Left ventricle myocardium inferior (tissue), 1 donor: ENCODE data around the gene NFKBIB. TPM values are rescaled to one million over a fixed set of nuclear protein-coding genes. Genes with fewer than 3 reads are reported as not detected.

Experiments
- DNase-seq: peaks from one replicate; pipeline ENCODE4 v3.0.0-alpha.2; 2020
- H3K27ac ChIP-seq: fragments of 200-600 bp; replicated peaks from 2 replicates; pipeline ENCODE4 v1.8.0; 2021
- H3K27me3 ChIP-seq: fragments of 200-600 bp; 2 replicates; pipeline ENCODE4 v1.8.0; 2021; ENCODE audit warnings: low read depth
- H3K36me3 ChIP-seq: fragments of 200-600 bp; 2 replicates; pipeline ENCODE4 v1.8.0; 2021
- H3K4me1 ChIP-seq: fragments of 200-600 bp; 2 replicates; pipeline ENCODE4 v1.8.0; 2021
- H3K4me3 ChIP-seq: fragments of 200-600 bp; 2 replicates; pipeline ENCODE4 v1.8.0; 2021; ENCODE audit warnings: mild to moderate bottlenecking, moderate library complexity
- H3K9me3 ChIP-seq: fragments of 200-600 bp; replicated peaks from 2 replicates; pipeline ENCODE4 v1.8.0; 2021
- intact Hi-C: fragments of 100-400 bp; cut with micrococcal nuclease; formaldehyde crosslinking; loops from one replicate; pipeline ENCODE4 v1.11.0; 2022
- total RNA-seq: library from RNA; stranded (reverse); fragmentation: NEBNext Ultra II Directional; extraction: Animal tissue kit (Norgen Biotek cat#: 25700); gene quantifications from one replicate; pipeline ENCODE4 v1.2.1, GENCODE V29; 2021
- TF ChIP-seq, protein P1 (sequence below): fragments of 200-600 bp; IDR thresholded peaks from 2 replicates; pipeline ENCODE4 v1.8.0; 2021; ENCODE audit warnings: antibody characterized with exemption, mild to moderate bottlenecking, borderline replicate concordance
- donor health status: DM: no; HTN: yes; CAD: no; lungs with severe emphysema.

NFKBIB gene
- total RNA-seq, 1 donor from 2014 or later: 18.4 TPM

DNA sequence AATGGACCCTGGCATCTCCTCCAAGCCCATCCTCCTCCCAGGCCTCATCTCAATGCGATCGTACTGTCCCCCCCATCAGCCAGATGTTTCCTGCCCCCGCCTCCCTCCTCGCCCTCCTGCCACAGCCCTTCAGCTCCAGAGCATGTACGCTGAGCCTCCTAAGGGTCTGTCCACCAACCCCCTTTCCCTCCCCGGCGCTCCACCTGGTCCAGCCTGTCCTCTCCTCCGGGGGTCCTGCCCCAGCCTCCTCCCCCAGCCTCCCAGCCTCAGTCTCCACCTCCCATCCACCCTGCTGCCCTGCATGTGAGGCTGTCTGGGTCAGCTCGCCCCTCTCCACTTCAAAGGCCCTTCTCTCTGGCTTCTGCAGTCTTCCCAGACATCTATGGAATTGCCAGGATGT is 4.8 kb upstream of the NFKBIB start:
- no peak for DNase-seq
- Histone ChIP-seq H3K9me3 (no peaks in the 10 kb centered on the region), H3K4me3 (no peak overlapping the region), H3K36me3 (peaks cover 17% of the 10 kb centered on the region), H3K4me1 (peaks cover 65% of the 10 kb centered on the region), H3K27me3 (no peaks in the 10 kb centered on the region), H3K27ac (no peak overlapping the region)
- intact Hi-C loops: no loop called here
- TF ChIP-seq, protein P1, sequence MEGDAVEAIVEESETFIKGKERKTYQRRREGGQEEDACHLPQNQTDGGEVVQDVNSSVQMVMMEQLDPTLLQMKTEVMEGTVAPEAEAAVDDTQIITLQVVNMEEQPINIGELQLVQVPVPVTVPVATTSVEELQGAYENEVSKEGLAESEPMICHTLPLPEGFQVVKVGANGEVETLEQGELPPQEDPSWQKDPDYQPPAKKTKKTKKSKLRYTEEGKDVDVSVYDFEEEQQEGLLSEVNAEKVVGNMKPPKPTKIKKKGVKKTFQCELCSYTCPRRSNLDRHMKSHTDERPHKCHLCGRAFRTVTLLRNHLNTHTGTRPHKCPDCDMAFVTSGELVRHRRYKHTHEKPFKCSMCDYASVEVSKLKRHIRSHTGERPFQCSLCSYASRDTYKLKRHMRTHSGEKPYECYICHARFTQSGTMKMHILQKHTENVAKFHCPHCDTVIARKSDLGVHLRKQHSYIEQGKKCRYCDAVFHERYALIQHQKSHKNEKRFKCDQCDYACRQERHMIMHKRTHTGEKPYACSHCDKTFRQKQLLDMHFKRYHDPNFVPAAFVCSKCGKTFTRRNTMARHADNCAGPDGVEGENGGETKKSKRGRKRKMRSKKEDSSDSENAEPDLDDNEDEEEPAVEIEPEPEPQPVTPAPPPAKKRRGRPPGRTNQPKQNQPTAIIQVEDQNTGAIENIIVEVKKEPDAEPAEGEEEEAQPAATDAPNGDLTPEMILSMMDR: no peak

DNA sequence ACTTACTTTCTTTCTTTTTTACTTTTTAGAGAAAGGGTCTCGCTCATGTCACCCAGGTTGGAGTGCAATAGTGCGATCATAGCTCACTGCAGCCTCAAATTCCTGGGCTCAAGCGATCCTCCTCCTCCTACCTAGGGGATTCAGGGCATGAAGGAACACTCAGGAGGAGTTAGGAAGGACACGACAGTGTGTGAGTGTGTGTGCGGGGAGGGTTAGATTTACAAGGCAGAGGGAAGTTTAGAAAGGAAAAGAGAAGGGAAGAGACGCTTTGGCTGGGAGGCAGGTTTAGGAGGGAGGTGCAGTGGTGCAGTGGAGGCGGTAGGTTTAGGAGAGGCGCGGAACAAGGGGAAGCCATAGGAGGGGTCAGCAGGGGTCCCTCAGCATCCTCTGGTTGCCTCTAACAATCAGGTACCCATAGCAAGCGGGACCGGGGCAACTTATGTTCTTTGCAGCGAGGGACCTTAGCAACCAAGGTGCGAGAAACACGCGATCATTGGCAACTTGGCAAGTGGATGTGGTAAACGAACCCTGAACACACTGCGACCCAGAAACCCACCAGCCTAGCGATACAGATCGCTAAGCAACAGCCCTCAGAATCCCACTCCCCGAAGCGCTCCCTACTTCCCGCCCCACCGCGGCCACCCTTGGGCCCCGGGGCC is 852 bp upstream of the NFKBIB start:
- no peaks in the 10 kb centered on the region for H3K27me3 ChIP-seq
- peak overlapping the region; percentile 94 for H3K4me3 ChIP-seq
- H3K4me1 ChIP-seq: peaks cover 50% of the 10 kb centered on the region
- no peaks in the 10 kb centered on the region for H3K36me3 ChIP-seq
- intact Hi-C loops: no loop called here
- H3K27ac ChIP-seq: peak overlapping the region; percentile 92
- TF ChIP-seq, protein P1: no peak
- no peaks in the 10 kb centered on the region for H3K9me3 ChIP-seq
- no peak for DNase-seq

DNA sequence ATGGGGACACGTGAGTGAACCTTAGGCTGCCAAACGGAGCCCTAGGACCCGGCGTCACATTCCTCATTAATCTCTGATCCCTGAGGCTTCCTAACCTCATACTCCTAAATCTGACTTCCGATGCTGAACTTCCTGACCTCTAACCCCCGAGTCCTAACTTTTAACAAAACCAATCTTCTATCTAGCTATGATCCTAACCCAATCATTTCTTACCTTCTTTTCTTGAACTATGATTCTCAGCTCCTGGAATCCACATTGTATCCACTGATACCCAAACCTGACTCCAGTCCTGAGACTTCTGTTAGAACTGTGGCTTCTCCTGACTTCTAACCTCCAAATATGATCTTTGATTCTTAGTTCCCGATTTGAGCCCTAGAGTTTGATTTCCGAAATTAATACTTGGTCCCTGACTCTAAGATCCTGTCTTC is 447 bp downstream of the NFKBIB start:
- intact Hi-C loops: no loop called here
- Histone ChIP-seq H3K4me3 (peak overlapping the region; percentile 94), H3K4me1 (peaks cover 39% of the 10 kb centered on the region), H3K9me3 (no peaks in the 10 kb centered on the region), H3K36me3 (peaks cover 6% of the 10 kb centered on the region), H3K27ac (peak overlapping the region; percentile 92), H3K27me3 (no peaks in the 10 kb centered on the region)
- TF ChIP-seq, protein P1: no peak
- no peak for DNase-seq

- TF ChIP-seq, protein P1: no peak
- H3K9me3 ChIP-seq: no peaks in the 10 kb centered on the region
- H3K4me1 ChIP-seq: peaks cover 37% of the 10 kb centered on the region
- H3K36me3 ChIP-seq: peaks cover 12% of the 10 kb centered on the region
- DNase-seq: no peak
- H3K4me3 ChIP-seq: peak overlapping the region; percentile 94
- intact Hi-C loops: no loop called here
- no peaks in the 10 kb centered on the region for H3K27me3 ChIP-seq
- no peak overlapping the region for H3K27ac ChIP-seq
Measured at GRCh38 chr19:38900743-38901190, 998 bp downstream of the NFKBIB start.

DNA sequence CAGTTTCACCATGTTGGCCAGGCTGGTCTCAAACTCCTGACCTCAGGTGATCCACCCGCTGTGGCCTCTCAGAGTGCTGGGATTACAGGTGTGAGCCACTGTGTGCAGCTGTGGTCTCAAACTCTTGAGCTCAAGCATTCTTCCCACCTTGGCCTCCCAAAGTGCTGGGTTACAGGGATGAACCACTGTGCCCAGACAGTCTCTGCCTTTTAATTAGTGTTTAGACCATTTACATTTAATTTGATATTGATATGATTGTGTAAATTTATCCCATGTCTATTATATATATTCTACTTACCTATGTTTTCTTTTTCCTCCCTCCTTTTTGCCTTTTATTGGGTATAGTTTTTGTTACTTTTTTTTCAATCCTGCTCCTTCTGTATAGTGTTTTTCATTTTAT is 1.9 kb downstream of the NFKBIB start:
- intact Hi-C loops: no loop called here
- no peak overlapping the region for H3K27ac ChIP-seq
- no peak for DNase-seq
- peaks cover 37% of the 10 kb centered on the region for H3K4me1 ChIP-seq
- H3K4me3 ChIP-seq: no peak overlapping the region
- peaks cover 18% of the 10 kb centered on the region for H3K36me3 ChIP-seq
- H3K9me3 ChIP-seq: no peaks in the 10 kb centered on the region
- no peaks in the 10 kb centered on the region for H3K27me3 ChIP-seq
- TF ChIP-seq, protein P1: no peak
